Measurements from ENCODE around the gene NEURL2. TPM values are rescaled to one million over a fixed set of nuclear protein-coding genes. Genes with fewer than 3 reads are reported as not detected.

The NEURL2 gene
- total RNA-seq, 6 experiments from 2014 or later, result 1.5 to 2.3 (median 1.9) TPM

DNA sequence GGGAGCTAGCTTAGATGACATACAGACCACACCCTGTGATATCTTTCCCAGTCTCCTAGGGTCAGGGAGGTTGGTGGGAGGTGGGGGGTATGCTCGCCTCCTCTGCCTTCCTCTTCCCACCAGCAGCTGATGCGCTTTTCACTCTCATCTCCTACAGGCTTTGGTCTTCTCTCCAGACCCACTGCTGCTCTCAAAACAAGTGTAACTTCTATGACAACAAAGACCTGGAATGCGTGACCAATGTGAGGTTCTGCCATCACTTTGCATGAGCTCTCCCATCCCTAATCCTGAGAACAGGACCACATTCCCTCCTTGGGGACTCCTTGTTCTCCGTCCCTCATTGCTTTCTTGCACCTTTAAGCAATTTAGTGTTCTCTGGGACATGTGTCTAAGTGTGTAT, 2.8 kb upstream of the NEURL2 start:
- H3K4me3 Mint-ChIP-seq, result no peak overlapping the region
- TF ChIP-seq, protein P1, sequence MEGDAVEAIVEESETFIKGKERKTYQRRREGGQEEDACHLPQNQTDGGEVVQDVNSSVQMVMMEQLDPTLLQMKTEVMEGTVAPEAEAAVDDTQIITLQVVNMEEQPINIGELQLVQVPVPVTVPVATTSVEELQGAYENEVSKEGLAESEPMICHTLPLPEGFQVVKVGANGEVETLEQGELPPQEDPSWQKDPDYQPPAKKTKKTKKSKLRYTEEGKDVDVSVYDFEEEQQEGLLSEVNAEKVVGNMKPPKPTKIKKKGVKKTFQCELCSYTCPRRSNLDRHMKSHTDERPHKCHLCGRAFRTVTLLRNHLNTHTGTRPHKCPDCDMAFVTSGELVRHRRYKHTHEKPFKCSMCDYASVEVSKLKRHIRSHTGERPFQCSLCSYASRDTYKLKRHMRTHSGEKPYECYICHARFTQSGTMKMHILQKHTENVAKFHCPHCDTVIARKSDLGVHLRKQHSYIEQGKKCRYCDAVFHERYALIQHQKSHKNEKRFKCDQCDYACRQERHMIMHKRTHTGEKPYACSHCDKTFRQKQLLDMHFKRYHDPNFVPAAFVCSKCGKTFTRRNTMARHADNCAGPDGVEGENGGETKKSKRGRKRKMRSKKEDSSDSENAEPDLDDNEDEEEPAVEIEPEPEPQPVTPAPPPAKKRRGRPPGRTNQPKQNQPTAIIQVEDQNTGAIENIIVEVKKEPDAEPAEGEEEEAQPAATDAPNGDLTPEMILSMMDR (IDR thresholded peaks at IDR 0.05), result no peak
- peak; percentile 39 for DNase-seq
- H3K27ac Mint-ChIP-seq, result no peak overlapping the region
- H3K36me3 Mint-ChIP-seq (ENCODE audit: low read depth), result peaks cover 8% of the 10 kb centered on the region; the same call in 1 of the 2 replicates
- H3K27me3 Mint-ChIP-seq (ENCODE audit: insufficient read depth), result peaks cover 5% of the 10 kb centered on the region
- peaks cover 29% of the 10 kb centered on the region for H3K4me1 Mint-ChIP-seq (ENCODE audit: low read depth)
- no peaks in the 10 kb centered on the region for H3K9me3 Mint-ChIP-seq

DNA sequence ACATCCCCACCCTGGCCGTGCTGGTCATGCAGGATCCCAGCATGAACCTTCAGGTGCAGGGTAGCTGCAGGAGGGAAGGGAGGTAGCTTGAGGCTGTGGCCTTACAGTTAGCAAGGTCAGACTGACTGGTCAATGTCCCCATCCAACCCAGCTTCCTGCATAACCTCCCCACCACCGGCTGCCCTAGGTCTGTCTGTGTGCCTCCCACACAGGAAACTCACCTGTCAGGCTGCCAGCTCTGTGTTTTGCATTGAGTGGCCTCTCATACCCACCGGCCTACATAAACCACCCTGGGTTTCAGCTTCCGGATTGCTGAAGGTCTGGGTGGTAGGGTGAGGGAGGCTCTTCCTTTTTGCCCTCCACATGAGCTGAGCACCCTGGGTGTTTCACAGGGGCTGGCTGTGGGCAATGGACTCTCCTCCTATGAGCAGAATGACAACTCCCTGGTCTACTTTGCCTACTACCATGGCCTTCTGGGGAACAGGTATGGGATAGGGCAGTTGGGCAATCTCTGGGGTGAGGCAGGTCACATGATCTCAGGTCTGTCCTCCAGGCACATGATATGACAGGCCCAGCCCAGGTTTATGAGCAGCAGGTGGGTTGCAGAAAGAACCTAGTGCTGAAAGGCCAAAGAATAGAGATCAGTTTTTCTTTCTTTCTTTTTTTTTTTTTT, 2.0 kb upstream of the NEURL2 start:
- Mint-ChIP-seq H3K4me1 (ENCODE audit: low read depth) (peaks cover 29% of the 10 kb centered on the region), H3K27me3 (ENCODE audit: insufficient read depth) (peaks cover 5% of the 10 kb centered on the region), H3K27ac (no peak overlapping the region), H3K4me3 (peak overlapping the region; percentile 93; the same call in 1 of the 2 replicates), H3K9me3 (no peaks in the 10 kb centered on the region), H3K36me3 (ENCODE audit: low read depth) (peaks cover 7% of the 10 kb centered on the region; the same call in 1 of the 2 replicates)
- DNase-seq, result no peak
- TF ChIP-seq, protein P1 (IDR thresholded peaks at IDR 0.05), result no peak

GRCh38 chr20:45892049-45892825, 1.2 kb upstream of the NEURL2 start:
- peak overlapping the region; percentile 93 for H3K4me3 Mint-ChIP-seq
- peaks cover 4% of the 10 kb centered on the region; the same call in 1 of the 2 replicates for H3K36me3 Mint-ChIP-seq (ENCODE audit: low read depth)
- DNase-seq, result peak; percentile 32
- H3K9me3 Mint-ChIP-seq, result no peaks in the 10 kb centered on the region
- TF ChIP-seq, protein P1 (IDR thresholded peaks at IDR 0.05), result peak; percentile 52
- H3K4me1 Mint-ChIP-seq (ENCODE audit: low read depth), result peaks cover 29% of the 10 kb centered on the region
- peaks cover 5% of the 10 kb centered on the region for H3K27me3 Mint-ChIP-seq (ENCODE audit: insufficient read depth)
- peak overlapping the region; percentile 74 for H3K27ac Mint-ChIP-seq

DNA sequence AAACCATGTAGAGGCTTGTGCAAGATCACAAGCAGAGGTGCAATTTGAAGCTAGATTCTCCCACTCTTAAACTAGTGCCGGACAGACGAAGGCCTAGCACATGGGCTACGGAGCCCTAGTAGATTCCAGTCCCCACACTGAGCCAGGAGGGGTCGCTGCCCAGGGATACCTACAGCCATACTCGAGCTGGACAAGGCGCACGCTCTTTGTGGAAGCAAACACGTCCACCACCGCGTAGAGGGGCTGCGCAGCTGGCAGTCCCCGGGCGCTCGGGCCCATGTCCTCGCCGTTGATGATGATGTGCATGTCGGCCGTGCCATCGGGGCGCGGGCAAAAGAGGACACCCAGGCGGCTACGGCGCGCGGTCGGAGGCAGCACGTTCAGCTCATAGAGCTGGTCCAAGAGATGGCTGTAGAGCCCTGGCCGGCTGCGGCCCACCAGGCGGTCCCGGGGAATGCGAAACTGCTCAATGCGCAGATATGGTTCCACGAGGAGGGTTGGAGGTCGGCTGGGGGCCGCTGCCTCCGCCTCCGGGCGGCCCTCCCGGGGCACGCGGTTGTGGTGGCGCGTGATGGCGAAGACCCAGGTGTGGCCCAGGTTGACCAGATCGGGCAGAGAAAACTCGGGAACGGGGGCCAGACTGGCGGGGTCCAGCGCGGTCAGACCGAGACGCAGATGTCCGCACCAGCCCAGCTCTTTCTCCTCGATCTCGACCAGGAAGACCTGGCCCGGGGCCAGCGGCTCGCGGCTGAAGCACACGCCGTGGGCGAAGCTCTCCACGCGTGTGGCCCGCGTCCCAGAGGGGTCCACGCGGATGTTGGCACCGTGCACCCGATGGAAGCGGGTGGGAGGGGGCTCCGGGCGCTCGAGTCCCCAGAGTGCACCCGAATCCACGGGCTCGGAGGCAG, 677 bp downstream of the NEURL2 start:
- Mint-ChIP-seq H3K9me3 (no peaks in the 10 kb centered on the region), H3K27me3 (ENCODE audit: insufficient read depth) (peaks cover 5% of the 10 kb centered on the region), H3K27ac (peak overlapping the region; percentile 65), H3K36me3 (ENCODE audit: low read depth) (no peaks in the 10 kb centered on the region; the same call in 1 of the 2 replicates), H3K4me3 (peak overlapping the region; percentile 93), H3K4me1 (ENCODE audit: low read depth) (peaks cover 31% of the 10 kb centered on the region)
- peak; percentile 46 for DNase-seq
- TF ChIP-seq, protein P1 (IDR thresholded peaks at IDR 0.05), result peak; percentile 71

GRCh38 chr20:45888681-45889080, 2.3 kb downstream of the NEURL2 start:
- H3K36me3 Mint-ChIP-seq (ENCODE audit: low read depth), result peaks cover 5% of the 10 kb centered on the region
- TF ChIP-seq, protein P1 (IDR thresholded peaks at IDR 0.05), result no peak
- no peak overlapping the region for H3K27ac Mint-ChIP-seq
- H3K4me1 Mint-ChIP-seq (ENCODE audit: low read depth), result peaks cover 39% of the 10 kb centered on the region
- H3K4me3 Mint-ChIP-seq, result no peak overlapping the region
- DNase-seq, result no peak
- H3K27me3 Mint-ChIP-seq (ENCODE audit: insufficient read depth), result peaks cover 5% of the 10 kb centered on the region
- no peaks in the 10 kb centered on the region for H3K9me3 Mint-ChIP-seq
